GM23248 (cell line): ENCODE measurements around the gene USF3. TPM values are rescaled to one million over a fixed set of nuclear protein-coding genes. Genes with fewer than 3 reads are reported as not detected.

Source experiments
- DNase-seq: peaks from one replicate; pipeline ENCODE4 v3.0.0-alpha.2; 2015
- H2AFZ ChIP-seq: fragments of 200-600 bp; sonication (generic); 2 replicates; pipeline ENCODE4 v1.6.1; 2016; ENCODE audit warnings: antibody characterized with exemption
- H3F3A ChIP-seq: fragments of 200-600 bp; sonication (generic); 2 replicates; pipeline ENCODE4 v1.6.1; 2016; ENCODE audit warnings: mild to moderate bottlenecking, antibody characterized with exemption, mixed run types; ENCODE audit not compliant: insufficient read depth
- H3K27ac ChIP-seq: fragments of 200-600 bp; sonication (generic); 2 replicates; pipeline ENCODE4 v1.5.1; 2016; ENCODE audit warnings: mild to moderate bottlenecking
- H3K27me3 ChIP-seq: fragments of 200-600 bp; sonication (generic); replicated peaks from 2 replicates; pipeline ENCODE4 v1.6.1; 2016; ENCODE audit warnings: mild to moderate bottlenecking; ENCODE audit not compliant: insufficient read depth
- H3K36me3 ChIP-seq: fragments of 200-600 bp; sonication (generic); 2 replicates; pipeline ENCODE4 v1.6.1; 2016; ENCODE audit warnings: low read depth, mild to moderate bottlenecking
- H3K4me1 ChIP-seq: fragments of 200-600 bp; sonication (generic); 2 replicates; pipeline ENCODE4 v1.6.1; 2016; ENCODE audit warnings: mild to moderate bottlenecking; ENCODE audit not compliant: insufficient read depth
- H3K4me2 ChIP-seq: fragments of 200-600 bp; sonication (generic); one replicate; pipeline ENCODE4 v1.6.1; 2016; ENCODE audit warnings: mild to moderate bottlenecking; ENCODE audit not compliant: unreplicated experiment
- H3K4me3 ChIP-seq: fragments of 200-600 bp; sonication (generic); 2 replicates; pipeline ENCODE4 v1.5.1; 2016; ENCODE audit warnings: mild to moderate bottlenecking
- H3K79me2 ChIP-seq: fragments of 200-600 bp; sonication (generic); 2 replicates; pipeline ENCODE4 v1.6.1; 2016; ENCODE audit warnings: mild to moderate bottlenecking; ENCODE audit not compliant: insufficient read depth
- H3K9ac ChIP-seq: fragments of 200-600 bp; sonication (generic); 2 replicates; pipeline ENCODE4 v1.6.1; 2016; ENCODE audit warnings: mild to moderate bottlenecking
- H3K9me2 ChIP-seq: fragments of 200-600 bp; sonication (generic); 2 replicates; pipeline ENCODE4 v1.6.1; 2016; ENCODE audit warnings: mixed run types, mild to moderate bottlenecking, moderate library complexity; ENCODE audit not compliant: insufficient read depth
- H3K9me3 ChIP-seq: fragments of 200-600 bp; sonication (generic); one replicate; pipeline ENCODE4 v1.6.1; 2017; ENCODE audit warnings: low read depth
- H4K20me1 ChIP-seq: fragments of 200-600 bp; sonication (generic); 2 replicates; pipeline ENCODE4 v1.6.0; 2016; ENCODE audit not compliant: insufficient read depth
- EZH2 ChIP-seq: fragments of 200-600 bp; sonication (generic); IDR thresholded peaks from 2 replicates; pipeline ENCODE4 v1.6.1; 2018; ENCODE audit warnings: antibody characterized with exemption, mild to moderate bottlenecking; ENCODE audit not compliant: insufficient read depth, poor library complexity, severe bottlenecking
- EZH2phosphoT487 ChIP-seq: fragments of 200-600 bp; sonication (generic); IDR thresholded peaks from 2 replicates; pipeline ENCODE4 v1.6.1; 2018; ENCODE audit warnings: antibody characterized with exemption, moderate library complexity, mild to moderate bottlenecking, low read depth; ENCODE audit not compliant: insufficient read depth
- WGBS, 2 experiments: methylation state at CpG; one replicate each; pipeline ENCODE4 v1.1.6; 2015 to 2017; ENCODE audit warnings: low lambda C conversion rate in 2 of 2, low coverage in 1 of 2; ENCODE audit errors: missing lambda C conversion rate in 2 of 2; 5-methylcytosine and 5-hydroxymethylcytosine counted together
- in situ Hi-C: fragments of 300-500 bp; cut with MboI; formaldehyde crosslinking; loops from 2 replicates; pipeline ENCODE4 v1.15.0; 2020
- polyA plus RNA-seq: library from polyadenylated mRNA; unstranded; fragments of >200 nt; fragmentation: Nextera tagmentation; extraction: Ambion mirVana; gene quantifications from 2 replicates; pipeline ENCODE4 v1.2.1, GENCODE V29; 2016
- total RNA-seq: library from RNA; depleted of rRNA; stranded (reverse); fragments of >200 nt; shearing (Covaris generic); gene quantifications from 2 replicates; pipeline ENCODE4 v1.2.3, GENCODE V29; 2014

The USF3 gene
- total and polyA plus RNA-seq, 2 experiments from 2014 or later = 3.5 to 8.1 TPM

DNA sequence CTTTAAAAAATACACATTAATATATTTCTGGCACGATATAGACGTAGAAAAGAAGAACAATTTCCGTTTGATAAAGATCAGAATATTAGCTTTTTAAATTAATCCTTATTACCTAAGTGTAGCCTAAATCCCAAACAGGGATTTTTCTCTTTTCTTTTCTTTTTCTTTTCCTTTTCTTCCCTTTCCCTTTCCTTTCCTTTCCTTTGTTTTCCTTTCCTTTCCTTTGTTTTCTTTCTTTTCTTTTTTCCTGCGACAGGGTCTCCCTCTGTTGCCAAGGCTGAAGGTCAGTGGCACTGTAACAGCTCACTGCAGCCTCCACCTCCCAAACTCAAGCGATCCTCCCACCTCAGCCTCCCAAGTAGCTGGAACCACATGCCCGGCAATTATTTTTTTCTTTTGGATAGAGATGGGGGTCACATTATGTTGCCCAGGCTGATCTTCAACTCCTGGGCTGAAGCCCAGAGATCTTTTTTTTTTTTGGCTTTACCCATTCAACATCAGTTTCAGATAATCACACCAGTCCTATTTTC lies 1.8 kb upstream of the USF3 start:
- Histone ChIP-seq H4K20me1 (no peaks in the 10 kb centered on the region), H3F3A (peaks cover 14% of the 10 kb centered on the region), H3K27ac (0 out of 2 replicates have a peak overlapping the region, but pooled peaks have one; percentile 4), H3K4me3 (peak overlapping the region; percentile 87), H3K9me3 (no peaks in the 10 kb centered on the region), H3K36me3 (no peaks in the 10 kb centered on the region), H3K4me2 (peak overlapping the region; percentile 87), H3K9ac (peak overlapping the region; percentile 77; the same call in 1 of the 2 replicates), H3K79me2 (peaks cover 27% of the 10 kb centered on the region), H2AFZ (peak overlapping the region; percentile 99), H3K9me2 (no peaks in the 10 kb centered on the region), H3K27me3 (no peaks in the 10 kb centered on the region), H3K4me1 (peaks cover 15% of the 10 kb centered on the region; the same call in 1 of the 2 replicates)
- no peak for TF ChIP-seq EZH2
- no peak for TF ChIP-seq EZH2phosphoT487
- 43 to 45% methylated on average over 6 of the region's 6 CpGs for WGBS, 2 experiments
- DNase-seq = no peak
- in situ Hi-C loops = no loop called here

DNA sequence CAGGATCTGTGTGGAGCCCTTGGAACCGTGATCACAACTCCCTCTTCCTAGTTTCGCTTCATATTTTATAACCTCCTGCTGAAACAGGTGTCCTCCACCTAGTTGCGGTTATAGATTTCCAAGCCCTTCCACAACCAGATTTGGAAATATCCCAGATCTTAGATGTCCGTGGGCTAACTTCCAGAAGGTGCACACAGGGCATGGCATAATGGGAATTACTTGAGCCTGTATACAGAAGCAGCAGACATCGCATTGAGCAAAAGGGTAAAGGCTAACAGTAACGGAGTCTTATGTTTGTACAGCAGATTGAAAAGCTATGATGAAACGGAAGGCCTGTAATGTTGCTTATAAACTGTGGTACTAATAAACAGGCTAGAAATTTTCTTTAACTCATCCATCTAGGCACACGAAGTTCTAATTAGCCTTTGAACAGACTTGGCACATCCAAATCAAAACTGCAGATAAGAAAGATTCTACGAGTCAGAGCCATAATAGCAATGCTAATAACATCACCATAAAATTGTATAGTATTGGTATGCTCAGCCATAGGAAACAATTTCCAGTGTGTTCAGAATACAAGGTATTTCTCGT lies 1.2 kb upstream of the USF3 start:
- Histone ChIP-seq H3K27ac (peak overlapping the region; percentile 50), H3K36me3 (no peaks in the 10 kb centered on the region), H4K20me1 (no peaks in the 10 kb centered on the region), H3K4me1 (peaks cover 15% of the 10 kb centered on the region; the same call in 1 of the 2 replicates), H3K4me3 (peak overlapping the region; percentile 87), H3K27me3 (no peaks in the 10 kb centered on the region), H3K9me2 (no peaks in the 10 kb centered on the region), H3F3A (peaks cover 14% of the 10 kb centered on the region), H2AFZ (peak overlapping the region; percentile 99), H3K79me2 (peaks cover 34% of the 10 kb centered on the region), H3K9ac (peak overlapping the region; percentile 77), H3K9me3 (no peaks in the 10 kb centered on the region), H3K4me2 (peak overlapping the region; percentile 87)
- TF ChIP-seq EZH2phosphoT487 (no peak), EZH2 (no peak)
- WGBS, 2 experiments = 3 to 4% methylated on average over 10 of the region's 10 CpGs
- in situ Hi-C loops = no loop called here
- peak; percentile 45 for DNase-seq

DNA sequence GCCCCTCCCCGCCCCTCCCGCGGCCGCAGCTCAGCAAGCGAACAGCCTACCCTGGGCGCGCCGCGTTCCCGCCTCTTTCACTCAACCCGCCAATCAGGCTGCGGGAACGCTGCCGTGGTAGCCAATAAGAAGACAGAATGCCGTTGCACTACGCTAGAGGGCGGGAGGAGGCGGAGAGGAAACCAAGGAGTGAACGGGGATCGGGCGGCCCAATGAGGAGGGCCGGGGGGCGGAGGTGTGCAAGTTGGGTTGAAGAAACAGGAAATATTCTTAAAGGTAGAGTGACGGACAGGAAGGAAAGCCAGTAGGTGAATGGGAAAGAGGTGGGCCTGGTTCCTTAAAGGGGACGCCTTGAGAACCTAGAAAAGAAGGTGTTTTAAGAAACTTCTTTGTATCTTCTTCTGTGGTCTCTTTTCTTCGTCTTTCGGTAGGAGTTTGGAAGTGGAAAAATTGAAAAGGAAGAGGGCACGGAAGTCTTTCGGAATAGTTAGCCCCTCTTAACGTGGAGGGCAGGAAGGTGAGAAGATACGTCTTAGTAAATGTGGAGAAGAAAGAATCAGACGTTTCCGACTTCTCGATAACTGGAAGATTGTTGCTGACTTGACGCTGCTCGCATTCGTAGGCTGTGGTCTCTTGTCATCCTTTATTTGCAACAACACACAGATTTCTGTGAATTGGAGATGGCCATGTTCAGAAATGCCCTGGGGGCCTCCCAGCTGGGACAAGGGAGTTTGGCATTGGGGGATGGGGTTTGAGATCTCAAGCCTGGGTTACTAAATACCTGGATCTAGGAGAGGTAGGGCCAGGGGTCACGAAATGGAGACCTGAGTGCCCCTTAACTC lies 437 bp upstream of the USF3 start:
- Histone ChIP-seq H3K4me3 (peak overlapping the region; percentile 87), H3K4me1 (peaks cover 15% of the 10 kb centered on the region; the same call in 1 of the 2 replicates), H3K4me2 (peak overlapping the region; percentile 87), H4K20me1 (no peaks in the 10 kb centered on the region), H3K27ac (peak overlapping the region; percentile 50), H3K27me3 (no peaks in the 10 kb centered on the region), H2AFZ (peak overlapping the region; percentile 99), H3K79me2 (peaks cover 41% of the 10 kb centered on the region), H3K9me2 (no peaks in the 10 kb centered on the region), H3K9me3 (no peaks in the 10 kb centered on the region), H3K36me3 (no peaks in the 10 kb centered on the region), H3F3A (peaks cover 14% of the 10 kb centered on the region), H3K9ac (peak overlapping the region; percentile 85)
- in situ Hi-C loops = no loop called here
- WGBS, 2 experiments = 1% methylated on average over 38 of the region's 38 CpGs
- DNase-seq = peak; percentile 100
- TF ChIP-seq EZH2phosphoT487 = no peak
- no peak for TF ChIP-seq EZH2

DNA sequence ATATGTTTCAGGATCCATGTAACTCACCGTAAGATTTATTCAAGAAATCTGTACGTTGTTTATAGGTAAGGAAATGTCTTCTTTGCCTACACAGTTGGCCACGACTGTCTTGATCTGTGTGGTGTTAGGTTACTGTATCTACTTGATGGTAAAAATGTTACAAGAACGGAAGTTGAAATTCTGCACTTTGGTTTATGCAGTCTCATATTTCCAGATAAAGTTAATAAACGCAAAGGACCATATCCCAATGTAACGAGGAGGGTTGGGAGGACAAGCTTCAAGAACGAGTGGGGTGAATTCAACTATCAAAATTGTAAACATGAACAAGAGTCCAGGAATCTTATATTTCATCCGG lies 1.0 kb downstream of the USF3 start:
- Histone ChIP-seq H3K27me3 (no peaks in the 10 kb centered on the region), H2AFZ (peak overlapping the region; percentile 95), H3K4me2 (peak overlapping the region; percentile 99), H3K9me3 (no peaks in the 10 kb centered on the region), H3K79me2 (peaks cover 55% of the 10 kb centered on the region), H4K20me1 (no peaks in the 10 kb centered on the region), H3K4me1 (peaks cover 15% of the 10 kb centered on the region; the same call in 1 of the 2 replicates), H3K9ac (peak overlapping the region; percentile 85), H3K9me2 (no peaks in the 10 kb centered on the region), H3K27ac (peak overlapping the region; percentile 68), H3K4me3 (peak overlapping the region; percentile 90), H3K36me3 (no peaks in the 10 kb centered on the region), H3F3A (peaks cover 14% of the 10 kb centered on the region)
- in situ Hi-C loops = no loop called here
- TF ChIP-seq EZH2 = no peak
- TF ChIP-seq EZH2phosphoT487 = no peak
- DNase-seq = no peak
- WGBS, 2 experiments = 11 to 14% methylated on average over 8 of the region's 8 CpGs
